BE2C (cell line): Measurements from ENCODE around the gene DNM2.

Experiments used
- DNase-seq: peaks from one replicate; pipeline ENCODE4 v3.0.0-alpha.2; 2020
- H3K27me3 ChIP-seq: fragments of 250-450 bp; sonication (Bioruptor Pico); 2 replicates; pipeline ENCODE4 v1.5.1; 2020; ENCODE audit warnings: mild to moderate bottlenecking
- H3K36me3 ChIP-seq: fragments of 250-450 bp; sonication (Bioruptor Pico); 2 replicates; pipeline ENCODE4 v1.5.1; 2020; ENCODE audit warnings: mild to moderate bottlenecking
- H3K4me1 ChIP-seq: fragments of 250-450 bp; sonication (Bioruptor Pico); 2 replicates; pipeline ENCODE4 v1.5.1; 2020
- H3K4me3 ChIP-seq: 2 replicates; pipeline ENCODE4 v1.5.1; 2011; ENCODE audit warnings: low read depth, low read length
- H3K9me3 ChIP-seq: fragments of 250-450 bp; sonication (Bioruptor Pico); 2 replicates; pipeline ENCODE4 v1.5.1; 2020
- CTCF ChIP-seq: IDR thresholded peaks from 2 replicates; pipeline ENCODE4 v1.5.1; 2012; ENCODE audit warnings: mild to moderate bottlenecking, low read depth, low read length

DNM2 gene

GRCh38 chr19:10725415-10725814, 7.5 kb downstream of the DNM2 start:
- Histone ChIP-seq H3K4me1 (peaks cover 11% of the 10 kb centered on the region; the same call in 1 of the 2 replicates), H3K9me3 (no peaks in the 10 kb centered on the region), H3K4me3 (no peak overlapping the region), H3K36me3 (peaks cover 20% of the 10 kb centered on the region), H3K27me3 (no peaks in the 10 kb centered on the region)
- no peak for DNase-seq
- TF ChIP-seq CTCF = no peak

GRCh38 chr19:10726268-10726667, 8.4 kb downstream of the DNM2 start:
- Histone ChIP-seq H3K27me3 (no peaks in the 10 kb centered on the region), H3K4me3 (no peak overlapping the region), H3K9me3 (no peaks in the 10 kb centered on the region), H3K36me3 (peaks cover 15% of the 10 kb centered on the region), H3K4me1 (peaks cover 11% of the 10 kb centered on the region; the same call in 1 of the 2 replicates)
- no peak for TF ChIP-seq CTCF
- DNase-seq = no peak

- Histone ChIP-seq H3K4me3 (no peak overlapping the region), H3K4me1 (peaks cover 11% of the 10 kb centered on the region; the same call in 1 of the 2 replicates), H3K36me3 (peaks cover 18% of the 10 kb centered on the region), H3K27me3 (no peaks in the 10 kb centered on the region), H3K9me3 (no peaks in the 10 kb centered on the region)
- DNase-seq = no peak
- no peak for TF ChIP-seq CTCF
Measured at GRCh38 chr19:10727685-10728201, 9.9 kb downstream of the DNM2 start.

- Histone ChIP-seq H3K36me3 (peaks cover 15% of the 10 kb centered on the region), H3K4me1 (peaks cover 7% of the 10 kb centered on the region; the same call in 1 of the 2 replicates), H3K4me3 (no peak overlapping the region), H3K9me3 (no peaks in the 10 kb centered on the region), H3K27me3 (no peaks in the 10 kb centered on the region)
- TF ChIP-seq CTCF = no peak
- no peak for DNase-seq
Measured at GRCh38 chr19:10729411-10729810, 11.5 kb downstream of the DNM2 start.

GRCh38 chr19:10730932-10731331, 13.1 kb downstream of the DNM2 start:
- Histone ChIP-seq H3K9me3 (no peaks in the 10 kb centered on the region), H3K4me3 (no peak overlapping the region), H3K36me3 (peaks cover 12% of the 10 kb centered on the region), H3K27me3 (no peaks in the 10 kb centered on the region), H3K4me1 (no peaks in the 10 kb centered on the region)
- DNase-seq = no peak
- TF ChIP-seq CTCF = no peak

- no peaks in the 10 kb centered on the region for H3K27me3 ChIP-seq
- H3K4me3 ChIP-seq = no peak overlapping the region
- peaks cover 2% of the 10 kb centered on the region; the same call in 1 of the 2 replicates for H3K9me3 ChIP-seq
- peaks cover 6% of the 10 kb centered on the region for H3K36me3 ChIP-seq
- H3K4me1 ChIP-seq = no peaks in the 10 kb centered on the region
- no peak for TF ChIP-seq CTCF
- no peak for DNase-seq
Measured at GRCh38 chr19:10735741-10736140, 17.9 kb downstream of the DNM2 start.
